ENCODE data around the gene NR1H4. TPM values are rescaled to one million over a fixed set of nuclear protein-coding genes. Genes with fewer than 3 reads are reported as not detected.
"Not testable (repeated sequence)": the region's sequence is repeated elsewhere in the genome, so short reads cannot be mapped to it uniquely, and the experiment has no call there.

Gene NR1H4
- total and polyA plus RNA-seq, 9 of the 15 experiments (the other 6 are each of a cell fraction or from before 2014, with no cell fraction given) = 0.03 TPM; not detected in 8

DNA sequence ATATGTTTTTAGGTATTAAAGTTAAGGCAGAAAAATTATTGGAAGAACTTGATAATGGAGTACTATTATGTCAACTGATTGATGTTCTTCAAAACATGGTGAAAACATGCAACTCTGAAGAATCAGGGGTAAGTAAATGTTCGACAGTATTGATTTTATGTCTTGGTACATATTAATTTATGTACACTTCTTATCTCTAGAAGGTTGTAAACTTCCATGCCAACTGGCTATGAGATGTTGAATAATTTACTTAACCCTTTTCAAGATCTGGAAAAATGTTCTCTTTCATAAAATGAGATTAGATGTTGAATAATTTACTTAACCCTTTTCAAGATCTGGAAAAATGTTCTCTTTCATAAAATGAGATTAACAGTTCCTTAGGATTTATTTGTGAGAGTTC, 128.0 kb downstream of the NR1H4 start:
- no peaks in the 10 kb centered on the region for H3K79me2 ChIP-seq (ENCODE audit: control insufficient read depth, insufficient read depth, low read length)
- WGBS (ENCODE audit: insufficient coverage, low coverage, missing lambda C conversion rate) = 18% methylated on average over 1 of the region's 1 CpG
- no peak overlapping the region for H2AFZ ChIP-seq (ENCODE audit: low read depth, low read length)
- H4K20me1 ChIP-seq (replicated peaks; ENCODE audit: control insufficient read depth, insufficient read depth, low read length) = no peaks in the 10 kb centered on the region
- no peaks in the 10 kb centered on the region for H3K36me3 ChIP-seq (ENCODE audit: control insufficient read depth, insufficient read depth, low read length)
- no peaks in the 10 kb centered on the region for H3K4me1 ChIP-seq (replicated peaks in 1 of 2; ENCODE audit: control insufficient read depth in 2 of 2, insufficient read depth in 2 of 2, low read length in 2 of 2)
- BruUV-seq (replicated peaks) = no TSS peak
- no peak for TF ChIP-seq RUNX1 (IDR thresholded peaks at IDR 0.05; ENCODE audit: low read depth)
- TF ChIP-seq ZBTB12 (CRISPR knock-in tag; IDR thresholded peaks at IDR 0.05) = no peak
- no peak for TF ChIP-seq ZBTB26 (CRISPR knock-in tag; IDR thresholded peaks at IDR 0.05)
- TF ChIP-seq ZNF444 (CRISPR knock-in tag; IDR thresholded peaks at IDR 0.05) = no peak
- no peak for TF ChIP-seq ILF3 (IDR thresholded peaks at IDR 0.05; ENCODE audit: borderline replicate concordance)
- TF ChIP-seq TCF3 (CRISPR knock-in tag; IDR thresholded peaks at IDR 0.05) = no peak
- no peak for TF ChIP-seq NFRKB (IDR thresholded peaks at IDR 0.05; ENCODE audit: low read depth)
- TF ChIP-seq TCFL5 (CRISPR knock-in tag; conservative IDR thresholded peaks at IDR 0.05) = no peak
- no peak for TF ChIP-seq ZNF584 (CRISPR knock-in tag; IDR thresholded peaks at IDR 0.05; ENCODE audit: low read depth)
- no peak for TF ChIP-seq ZKSCAN3 (CRISPR knock-in tag; IDR thresholded peaks at IDR 0.05)
- no peak for TF ChIP-seq PCBP1 (IDR thresholded peaks at IDR 0.05; ENCODE audit: low read depth, low read length, poor library complexity, severe bottlenecking)
- in situ Hi-C loops (cut with MboI) (no loop called here), intact Hi-C loops (cut with micrococcal nuclease) (no loop called here)
- FAIRE-seq (no peak), DNase-seq (ENCODE audit: extremely low read depth in 1 of 4, low spot score in 3 of 4) (no peak), ATAC-seq (no peak)
- no peak overlapping the region for H3K4me3 ChIP-seq
- POLR2A ChIA-PET = no interaction called here
- H3K9me1 ChIP-seq (ENCODE audit: control insufficient read depth, insufficient read depth, low read length) = no peaks in the 10 kb centered on the region
- CTCF ChIA-PET (ENCODE audit: low intra/inter-chr PET ratio) = interaction anchor here (0.7 kb wide), 1 partner anchor 151 kb away, joined by 3 read pairs; no protein-coding TSS in a partner anchor
- H3K9me3 ChIP-seq (replicated peaks; ENCODE audit: control insufficient read depth, insufficient read depth, low read depth, low read length) = no peaks in the 10 kb centered on the region
- no peak overlapping the region for H3K4me2 ChIP-seq (ENCODE audit: insufficient read depth, low read length)
- H3K27ac ChIP-seq (ENCODE audit: extremely low read depth, low read depth, low read length) = no peak overlapping the region
- no peak overlapping the region for H3K9ac ChIP-seq (ENCODE audit: insufficient read depth in 1 of 2, low read depth in 2 of 2, low read length in 2 of 2)
- H3K27me3 ChIP-seq (ENCODE audit: control insufficient read depth in 2 of 2, insufficient read depth in 2 of 2, low read length in 2 of 2) = no peaks in the 10 kb centered on the region

- H3K27me3 ChIP-seq (ENCODE audit: control insufficient read depth in 2 of 2, insufficient read depth in 2 of 2, low read length in 2 of 2); intact Hi-C loops (cut with micrococcal nuclease); H3K4me3 ChIP-seq; H3K79me2 ChIP-seq (ENCODE audit: control insufficient read depth, insufficient read depth, low read length); H2AFZ ChIP-seq (ENCODE audit: low read depth, low read length); H3K9ac ChIP-seq (ENCODE audit: insufficient read depth in 1 of 2, low read depth in 2 of 2, low read length in 2 of 2); H3K9me3 ChIP-seq (replicated peaks; ENCODE audit: control insufficient read depth, insufficient read depth, low read depth, low read length); H3K27ac ChIP-seq (ENCODE audit: extremely low read depth, low read depth, low read length); H3K4me1 ChIP-seq (replicated peaks in 1 of 2; ENCODE audit: control insufficient read depth in 2 of 2, insufficient read depth in 2 of 2, low read length in 2 of 2); FAIRE-seq; ATAC-seq; in situ Hi-C loops (cut with MboI); BruUV-seq (replicated peaks); H3K36me3 ChIP-seq (ENCODE audit: control insufficient read depth, insufficient read depth, low read length); DNase-seq (ENCODE audit: extremely low read depth in 1 of 4, low spot score in 3 of 4); CTCF ChIA-PET (ENCODE audit: low intra/inter-chr PET ratio); H3K4me2 ChIP-seq (ENCODE audit: insufficient read depth, low read length); H3K9me1 ChIP-seq (ENCODE audit: control insufficient read depth, insufficient read depth, low read length); H4K20me1 ChIP-seq (replicated peaks; ENCODE audit: control insufficient read depth, insufficient read depth, low read length): not testable (repeated sequence)
- POLR2A ChIA-PET = interaction anchor here (0.6 kb wide), 1 partner anchor 11 kb away, joined by 4 read pairs; no protein-coding TSS in a partner anchor
- WGBS (ENCODE audit: insufficient coverage, low coverage, missing lambda C conversion rate) = 33% methylated on average over 1 of the region's 1 CpG
These were observed 129.3 kb downstream of the NR1H4 start for GRCh38 chr12:100602997-100603396.

Data from K562 (cell line).